Fibroblast of pulmonary artery (primary cell): ENCODE results near the gene EPS15.
"Not testable (repeated sequence)": the region's sequence is repeated elsewhere in the genome, so short reads cannot be mapped to it uniquely, and the experiment has no call there.

Source experiments
- DNase-seq: peaks from one replicate; pipeline ENCODE4 v3.0.0-alpha.2; 2010; ENCODE audit warnings: low read depth
- H3K4me3 ChIP-seq: replicated peaks from 2 replicates; pipeline ENCODE4 v1.5.1; 2011; ENCODE audit warnings: low read depth, mild to moderate bottlenecking, control low read depth, low read length, moderate library complexity
- CTCF ChIP-seq: IDR thresholded peaks from 2 replicates; pipeline ENCODE4 v1.5.1; 2011; ENCODE audit warnings: mild to moderate bottlenecking, control low read depth, low read length, inconsistent platforms; ENCODE audit errors: missing control alignments

Gene EPS15

GRCh38 chr1:51561702-51562101, 42.6 kb upstream of the EPS15 start:
- no peak for DNase-seq
- no peak for TF ChIP-seq CTCF
- H3K4me3 ChIP-seq: no peak overlapping the region

- not testable (repeated sequence) for DNase-seq, H3K4me3 ChIP-seq
Observed at GRCh38 chr1:51560895-51561294, 41.8 kb upstream of the EPS15 start.

GRCh38 chr1:51560034-51560433, 41.0 kb upstream of the EPS15 start:
- no peak for TF ChIP-seq CTCF
- no peak for DNase-seq

GRCh38 chr1:51559501-51559900, 40.4 kb upstream of the EPS15 start:
- TF ChIP-seq CTCF: no peak
- no peak overlapping the region for H3K4me3 ChIP-seq

More at GRCh38 chr1:51560034-51560433, 41.0 kb upstream of the EPS15 start:
- no peak overlapping the region for H3K4me3 ChIP-seq

GRCh38 chr1:51559064-51559500, 40.0 kb upstream of the EPS15 start:
- TF ChIP-seq CTCF: no peak
- H3K4me3 ChIP-seq: no peak overlapping the region
- DNase-seq: peak; percentile 39

More at GRCh38 chr1:51559501-51559900, 40.4 kb upstream of the EPS15 start:
- DNase-seq: no peak

- no peak overlapping the region for H3K4me3 ChIP-seq
- DNase-seq: peak; percentile 90
- TF ChIP-seq CTCF: no peak
Observed at GRCh38 chr1:51558375-51558924, 39.4 kb upstream of the EPS15 start.

GRCh38 chr1:51557168-51557567, 38.1 kb upstream of the EPS15 start:
- no peak for TF ChIP-seq CTCF
- no peak overlapping the region for H3K4me3 ChIP-seq
- no peak for DNase-seq
